Pulmonary artery endothelial cell (primary cell): ENCODE measurements around the gene KRT86. TPM values are rescaled to one million over a fixed set of nuclear protein-coding genes. Genes with fewer than 3 reads are reported as not detected.
"Not testable (repeated sequence)": the region's sequence is repeated elsewhere in the genome, so short reads cannot be mapped to it uniquely, and the experiment has no call there.

Experiments used
- DNase-seq: peaks from one replicate; pipeline ENCODE4 v3.0.0-alpha.2; 2011; ENCODE audit warnings: low read depth, low spot score
- total RNA-seq: library from RNA; depleted of rRNA; stranded (reverse); fragments of >200 nt; gene quantifications from 2 replicates; pipeline ENCODE4 v1.2.3, GENCODE V29; 2014

KRT86 gene
- total RNA-seq, 1 donor from 2014 or later, result 0.07 TPM

- DNase-seq, result no peak
Observed at GRCh38 chr12:52251367-52252051, 22.9 kb upstream of the KRT86 start.

- not testable (repeated sequence) for DNase-seq
Observed at GRCh38 chr12:52252175-52252615, 22.2 kb upstream of the KRT86 start.

- DNase-seq, result no peak
Observed at GRCh38 chr12:52252728-52253343, 21.6 kb upstream of the KRT86 start.

- DNase-seq, result no peak
Observed at GRCh38 chr12:52253391-52254179, 20.9 kb upstream of the KRT86 start.

GRCh38 chr12:52254180-52254964 lies 20.1 kb upstream of the KRT86 start:
- no peak for DNase-seq

- no peak for DNase-seq
Observed at GRCh38 chr12:52254965-52255751, 19.3 kb upstream of the KRT86 start.

- DNase-seq, result no peak
Observed at GRCh38 chr12:52255926-52256583, 18.4 kb upstream of the KRT86 start.

- no peak for DNase-seq
Observed at GRCh38 chr12:52256584-52256935, 17.9 kb upstream of the KRT86 start.

- no peak for DNase-seq
Observed at GRCh38 chr12:52257074-52257551, 17.3 kb upstream of the KRT86 start.

- not testable (repeated sequence) for DNase-seq
Observed at GRCh38 chr12:52257922-52258321, 16.5 kb upstream of the KRT86 start.

GRCh38 chr12:52258335-52258901 lies 16.0 kb upstream of the KRT86 start:
- no peak for DNase-seq

- DNase-seq, result no peak
Observed at GRCh38 chr12:52259657-52260243, 14.7 kb upstream of the KRT86 start.

GRCh38 chr12:52260361-52261207 lies 13.9 kb upstream of the KRT86 start:
- DNase-seq, result no peak

- no peak for DNase-seq
Observed at GRCh38 chr12:52261208-52261484, 13.3 kb upstream of the KRT86 start.

- no peak for DNase-seq
Observed at GRCh38 chr12:52262286-52262685, 12.2 kb upstream of the KRT86 start.

GRCh38 chr12:52263761-52264434 lies 10.5 kb upstream of the KRT86 start:
- DNase-seq, result no peak

- DNase-seq, result no peak
Observed at GRCh38 chr12:52264435-52264825, 10.0 kb upstream of the KRT86 start.

GRCh38 chr12:52266514-52266913 lies 7.9 kb upstream of the KRT86 start:
- no peak for DNase-seq
